Coronary artery (tissue), 2 donors: Measurements from ENCODE around the gene ITLN2.
A peak's percentile ranks its signal among the peaks of the same experiment; 100 is the strongest.
"Not testable (repeated sequence)": the region's sequence is repeated elsewhere in the genome, so short reads cannot be mapped to it uniquely, and the experiment has no call there.

Experiments used
- DNase-seq: peaks from one replicate; pipeline ENCODE4 v3.0.0-alpha.2; 2017; ENCODE audit warnings: low spot score
- H3K27ac ChIP-seq, 2 donors: fragments of 200-600 bp; sonication (generic); one replicate each; pipeline ENCODE4 v1.5.1; 2016 to 2019
- H3K4me3 ChIP-seq: fragments of 200-600 bp; sonication (generic); 2 replicates; pipeline ENCODE4 v1.5.1; 2016; ENCODE audit warnings: mild to moderate bottlenecking, moderate library complexity
- CTCF ChIP-seq: fragments of 200-600 bp; sonication (generic); IDR thresholded peaks from one replicate; pipeline ENCODE4 v1.5.1; 2019; ENCODE audit warnings: antibody characterized with exemption

ITLN2 gene

GRCh38 chr1:160916666-160917065 is 37.9 kb downstream of the ITLN2 start:
- H3K27ac ChIP-seq: peak overlapping the region in 1 of 2 donors; percentile 41
- DNase-seq: no peak
- H3K4me3 ChIP-seq: no peak overlapping the region
- TF ChIP-seq CTCF: no peak

GRCh38 chr1:160913229-160913628 is 41.4 kb downstream of the ITLN2 start:
- DNase-seq, H3K4me3 ChIP-seq: not testable (repeated sequence)
- peak overlapping the region in 1 of 2 donors; percentile 84 for H3K27ac ChIP-seq

- no peak overlapping the region for H3K4me3 ChIP-seq
- no peak for TF ChIP-seq CTCF
- no peak for DNase-seq
- peak overlapping the region; percentile 50 to 84 for H3K27ac ChIP-seq
These were observed 42.7 kb downstream of the ITLN2 start for GRCh38 chr1:160911925-160912324.

- H3K4me3 ChIP-seq: no peak overlapping the region
- DNase-seq: no peak
- H3K27ac ChIP-seq: peak overlapping the region; percentile 50 to 84
- no peak for TF ChIP-seq CTCF
These were observed 43.2 kb downstream of the ITLN2 start for GRCh38 chr1:160911441-160911840.

GRCh38 chr1:160910170-160910750 is 44.3 kb downstream of the ITLN2 start:
- H3K27ac ChIP-seq: peak overlapping the region; percentile 81 to 84
- DNase-seq: no peak
- no peak for TF ChIP-seq CTCF
- no peak overlapping the region for H3K4me3 ChIP-seq

- no peak for TF ChIP-seq CTCF
- DNase-seq: no peak
- peak overlapping the region; percentile 81 to 84 for H3K27ac ChIP-seq
These were observed 46.6 kb downstream of the ITLN2 start for GRCh38 chr1:160907976-160908375.

GRCh38 chr1:160905617-160905989 is 49.0 kb downstream of the ITLN2 start:
- DNase-seq: no peak
- Histone ChIP-seq H3K4me3 (no peak overlapping the region), H3K27ac (peak overlapping the region; percentile 66 to 86)
- TF ChIP-seq CTCF: no peak

More at GRCh38 chr1:160907976-160908375, 46.6 kb downstream of the ITLN2 start:
- no peak overlapping the region for H3K4me3 ChIP-seq
